Ureter (tissue), 1 donor: ENCODE results near the gene SNTA1. TPM values are rescaled to one million over a fixed set of nuclear protein-coding genes. Genes with fewer than 3 reads are reported as not detected.
"Not testable (repeated sequence)": the region's sequence is repeated elsewhere in the genome, so short reads cannot be mapped to it uniquely, and the experiment has no call there.

Source experiments
- DNase-seq: peaks from one replicate; pipeline ENCODE4 v3.0.0-alpha.2; 2020; ENCODE audit warnings: low spot score
- total RNA-seq: library from RNA; stranded (reverse); gene quantifications from one replicate; pipeline ENCODE4 v1.2.4, GENCODE V29; 2023
- donor health status: DM: yes; HTN: yes; CAD: no.

The SNTA1 gene
- total RNA-seq, 1 donor from 2014 or later = 9.6 TPM

- DNase-seq = no peak
Measured at GRCh38 chr20:33394718-33395117, 48.8 kb downstream of the SNTA1 start.

DNA sequence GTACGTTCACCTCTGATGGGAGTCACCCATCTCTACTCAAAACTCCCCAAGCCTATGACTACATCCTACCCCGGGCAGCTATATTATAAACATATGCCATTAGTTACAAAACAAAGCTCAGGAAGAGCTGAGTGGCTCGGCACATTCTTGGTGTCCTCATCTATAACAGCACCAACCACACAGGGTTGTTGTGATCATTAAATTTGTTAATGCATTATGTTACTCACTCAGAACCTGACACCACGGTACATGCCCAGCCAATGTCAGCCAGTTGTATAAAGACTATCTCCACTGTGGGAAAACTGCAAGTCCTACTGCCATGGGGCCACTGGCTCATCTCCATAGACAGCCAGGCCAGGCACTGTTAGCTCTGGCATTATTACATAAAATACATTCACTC, 50.0 kb downstream of the SNTA1 start:
- DNase-seq = no peak

DNA sequence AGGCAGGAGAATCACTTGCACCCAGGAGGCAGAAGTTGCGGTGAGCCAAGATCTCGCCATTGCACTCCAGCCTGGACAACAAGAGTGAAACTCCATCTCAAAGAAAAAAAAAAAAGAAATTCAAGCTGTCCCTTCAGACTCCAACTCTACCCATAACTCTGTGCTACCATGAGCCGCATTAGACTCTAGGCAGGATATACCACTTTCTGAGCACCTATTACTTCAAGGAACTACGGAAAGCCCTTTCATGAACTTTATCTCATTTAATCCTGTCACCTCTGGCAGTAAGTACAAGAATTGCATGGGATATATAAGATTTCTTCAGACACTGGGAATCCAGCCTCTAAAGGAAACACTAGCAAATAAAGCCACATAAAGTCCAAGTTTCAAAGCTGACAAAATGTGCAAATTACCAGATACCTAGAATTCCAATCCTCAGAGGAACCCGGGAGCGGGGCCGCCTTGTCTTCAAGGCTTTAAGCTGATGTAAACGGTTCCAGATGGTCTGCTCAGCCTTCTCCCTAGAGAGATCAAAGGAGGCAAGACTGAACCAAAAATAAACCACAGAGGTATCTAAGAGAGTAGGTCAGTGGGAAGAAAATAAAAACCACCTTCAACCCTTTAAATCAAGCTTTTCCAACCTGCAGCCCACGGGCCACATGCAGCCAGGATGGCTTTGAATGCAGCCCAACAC, 51.7 kb downstream of the SNTA1 start:
- no peak for DNase-seq

DNA sequence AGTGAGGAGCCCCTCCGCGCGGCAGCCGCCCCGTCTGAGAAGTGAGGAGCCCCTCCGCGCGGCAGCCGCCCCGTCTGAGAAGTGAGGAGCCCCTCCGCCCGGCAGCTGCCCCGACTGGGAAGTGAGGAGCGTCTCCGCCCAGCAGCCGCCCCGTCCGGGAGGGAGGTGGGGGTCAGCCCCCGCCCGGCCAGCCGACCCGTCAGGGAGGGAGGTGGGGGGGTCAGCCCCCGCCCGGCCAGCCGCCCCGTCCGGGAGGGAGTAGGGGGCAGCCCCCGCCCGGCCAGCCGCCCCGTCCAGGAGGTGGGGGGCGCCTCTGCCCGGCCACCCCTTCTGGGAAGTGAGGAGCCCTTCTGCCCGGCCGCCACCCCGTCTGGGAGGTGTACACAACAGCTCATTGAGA, 54.2 kb downstream of the SNTA1 start:
- not testable (repeated sequence) for DNase-seq

- DNase-seq = no peak
Measured at GRCh38 chr20:33388268-33388667, 55.3 kb downstream of the SNTA1 start.

DNA sequence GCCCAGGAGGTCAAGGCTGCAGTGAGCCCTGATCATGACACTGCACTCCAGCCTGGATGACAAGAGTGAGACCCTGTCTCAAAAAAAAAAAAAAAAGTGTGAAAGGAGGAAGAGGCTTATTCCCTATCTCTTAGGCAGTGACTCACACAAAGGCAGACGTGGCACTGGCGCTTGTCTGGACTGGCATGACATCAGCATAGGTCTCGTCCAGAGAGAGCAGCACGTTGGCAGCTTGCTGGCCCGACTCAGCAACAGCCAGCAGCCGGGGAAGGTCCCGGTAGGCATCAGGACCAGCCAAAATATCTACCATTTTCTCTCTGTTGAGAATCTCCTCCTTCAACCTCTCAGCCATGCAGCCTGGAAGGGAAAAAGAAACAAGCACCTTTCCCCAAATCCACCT, 56.4 kb downstream of the SNTA1 start:
- DNase-seq = no peak

DNA sequence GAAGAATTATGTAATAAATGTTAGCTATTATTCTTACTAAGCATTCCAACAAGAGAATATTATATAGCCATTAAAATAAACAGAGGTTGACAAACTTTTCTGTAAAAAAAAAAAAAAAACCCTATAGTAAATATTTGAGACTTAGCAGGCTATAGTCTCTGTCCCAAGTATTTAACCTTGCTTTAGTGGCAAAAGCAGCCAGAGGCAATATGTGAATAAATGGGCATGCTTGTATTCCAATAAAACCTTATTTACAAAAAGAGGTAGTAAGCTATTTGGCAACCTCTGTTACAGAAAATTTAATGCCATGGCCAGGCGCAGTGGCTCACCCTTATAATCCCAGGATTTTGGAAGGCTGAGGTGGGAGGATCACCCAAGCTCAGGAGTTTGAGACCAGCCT, 56.9 kb downstream of the SNTA1 start:
- no peak for DNase-seq

GRCh38 chr20:33377366-33377765, 66.2 kb downstream of the SNTA1 start:
- DNase-seq = no peak

DNA sequence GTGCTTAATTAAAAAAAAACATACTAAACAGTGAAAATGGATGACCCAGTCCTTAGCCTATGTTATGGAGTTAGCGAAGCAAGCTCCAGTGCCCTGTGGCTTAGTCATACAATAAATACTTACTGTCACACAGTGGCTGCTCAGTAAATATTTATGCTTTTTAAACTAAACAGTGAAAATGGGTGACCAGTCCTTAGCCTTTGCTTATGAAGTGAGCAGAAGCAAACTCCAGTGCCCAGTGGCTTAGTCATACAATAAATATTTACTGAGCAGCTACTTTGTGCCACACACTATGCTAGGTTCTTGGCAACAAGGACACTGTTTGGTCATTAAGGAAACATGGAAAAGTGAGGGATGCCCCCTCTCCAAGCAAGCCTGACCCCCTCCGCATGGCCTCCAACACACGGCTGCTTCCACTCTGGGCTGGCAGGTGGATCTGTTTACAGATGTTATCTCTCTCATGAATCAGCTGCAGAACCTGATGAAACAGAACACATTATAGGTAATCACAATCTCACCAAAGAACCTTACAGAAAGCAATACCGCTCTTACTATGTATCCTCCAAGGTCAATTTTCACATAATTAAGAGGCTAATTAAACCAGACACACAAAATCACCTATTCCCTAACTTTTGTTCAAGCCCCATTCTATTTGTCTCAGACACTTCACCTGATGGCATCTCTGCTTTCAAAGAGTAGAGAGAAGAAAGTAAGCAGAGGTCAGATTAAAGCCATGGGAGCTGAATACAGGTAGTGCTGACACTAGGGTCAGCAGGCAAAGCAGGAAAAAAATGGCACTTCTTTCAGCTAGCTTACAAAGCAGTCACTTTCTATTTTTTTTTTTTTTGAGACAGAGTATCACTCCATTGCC, 69.6 kb downstream of the SNTA1 start:
- DNase-seq = peak; percentile 46

GRCh38 chr20:33372993-33373441, 70.5 kb downstream of the SNTA1 start:
- DNase-seq = no peak

GRCh38 chr20:33370291-33370690, 73.3 kb downstream of the SNTA1 start:
- no peak for DNase-seq

DNA sequence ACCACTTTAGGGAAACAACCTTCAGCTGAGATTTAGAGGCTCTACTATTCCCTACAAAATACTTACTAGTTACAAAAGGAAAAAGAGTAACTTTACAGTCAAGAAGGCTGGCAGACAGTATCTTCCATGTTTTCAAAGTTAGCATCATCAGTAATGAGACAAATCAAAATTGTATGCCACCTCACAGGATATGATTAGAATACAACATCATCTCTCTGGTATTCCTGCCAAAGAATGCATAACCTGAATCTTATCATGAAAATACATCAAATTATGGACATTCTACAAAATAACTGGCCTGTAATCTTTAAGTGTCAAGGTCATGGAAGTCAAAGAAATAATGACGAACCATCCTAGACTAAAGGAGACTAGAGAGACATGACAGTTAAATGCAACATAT, 80.7 kb downstream of the SNTA1 start:
- DNase-seq = no peak

- no peak for DNase-seq
Measured at GRCh38 chr20:33359399-33360261, 83.9 kb downstream of the SNTA1 start.

Other genes starting within 250 kb of the SNTA1 start
- not detected for gene BPIFA3, start 226.4 kb downstream of the SNTA1 start, total RNA-seq
- not detected for gene BPIFA1, start 207.8 kb downstream of the SNTA1 start, total RNA-seq
- 0.65 TPM for gene BPIFB1, start 160.5 kb downstream of the SNTA1 start, total RNA-seq
- gene CDK5RAP1, start 42.2 kb downstream of the SNTA1 start, total RNA-seq = 24.9 TPM
- gene CBFA2T2, start 46.3 kb upstream of the SNTA1 start, total RNA-seq = 20.7 TPM
- gene C20orf144, start 218.6 kb upstream of the SNTA1 start, total RNA-seq = not detected
- 3.6 TPM for gene ACTL10, start 223.2 kb upstream of the SNTA1 start, total RNA-seq
- 38.6 TPM for gene NECAB3, start 230.7 kb upstream of the SNTA1 start, total RNA-seq
- gene E2F1, start 242.6 kb upstream of the SNTA1 start, total RNA-seq = 2.0 TPM